ENCODE measurements around the gene HS2ST1. TPM values are rescaled to one million over a fixed set of nuclear protein-coding genes. Genes with fewer than 3 reads are reported as not detected.
A peak's percentile ranks its signal among the peaks of the same experiment; 100 is the strongest.

The HS2ST1 gene
- total and polyA plus RNA-seq, 11 donors: 3.4 to 20.3 (median 13.6) TPM

DNA sequence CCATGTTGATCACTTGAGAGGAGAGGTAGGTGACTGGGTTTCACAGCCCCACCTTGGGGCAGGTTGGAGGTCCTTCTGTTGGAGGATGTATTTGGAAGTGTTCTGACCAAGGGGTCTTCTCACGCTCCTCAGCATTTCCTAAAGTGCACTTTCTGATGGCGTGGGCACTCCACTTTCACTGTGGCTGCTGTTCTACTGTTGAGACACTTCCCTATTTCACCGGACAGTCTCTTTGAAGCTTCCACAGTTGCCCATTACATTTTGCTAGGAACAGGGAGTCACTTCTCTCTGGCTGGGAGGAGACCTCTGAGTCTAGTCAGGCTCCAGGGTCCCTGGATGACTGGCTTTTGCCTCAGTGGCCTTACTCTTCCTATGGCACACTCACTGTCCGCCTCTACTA is 234.2 kb downstream of the HS2ST1 start:
- H3K36me3 ChIP-seq: peaks cover 0 to 5% (median 0%) of the 10 kb centered on the region in 9 donors
- peaks cover 0 to 42% (median 11%) of the 10 kb centered on the region in 12 donors for H3K4me1 ChIP-seq
- TF ChIP-seq CTCF (IDR thresholded peaks at IDR 0.05): no peak
- TF ChIP-seq POLR2A (IDR thresholded peaks at IDR 0.05): no peak
- no peaks in the 10 kb centered on the region for H3K9me3 ChIP-seq
- intact Hi-C loops (cut with DNase I): no loop called here
- 93 to 95% (median 93%) methylated on average over 4 of the region's 4 CpGs for WGBS, 4 donors
- DNase-seq (no peak), ATAC-seq (no peak)
- no peak overlapping the region for H3K4me3 ChIP-seq
- peak overlapping the region in 7 of 12 donors; percentile 20 to 45 (median 30) for H3K27ac ChIP-seq
- no peaks in the 10 kb centered on the region for H3K27me3 ChIP-seq

- Histone ChIP-seq H3K4me3 (no peak overlapping the region), H3K27ac (peak overlapping the region in 7 of 12 donors; percentile 11 to 45 (median 21)), H3K27me3 (no peaks in the 10 kb centered on the region), H3K4me1 (peaks cover 0 to 42% (median 11%) of the 10 kb centered on the region in 12 donors), H3K9me3 (no peaks in the 10 kb centered on the region), H3K36me3 (peaks cover 0 to under 1% (median 0%) of the 10 kb centered on the region in 9 donors)
- no peak for TF ChIP-seq CTCF (IDR thresholded peaks at IDR 0.05)
- TF ChIP-seq POLR2A (IDR thresholded peaks at IDR 0.05): no peak
- 70 to 77% (median 77%) methylated on average over 7 of the region's 7 CpGs for WGBS, 4 donors
- peak in 1 of 4 donors; percentile 30 for ATAC-seq
- intact Hi-C loops (cut with DNase I): loop anchor here in 7 of 10 donors (5.0 to 10.0 kb wide), 8 partner anchors 125 to 1153 kb away; partner anchors contain the start of gene LMO4 (in 3 of the 7)
- DNase-seq: no peak
Observed at GRCh38 chr1:87149241-87150041, 235.0 kb downstream of the HS2ST1 start.

DNA sequence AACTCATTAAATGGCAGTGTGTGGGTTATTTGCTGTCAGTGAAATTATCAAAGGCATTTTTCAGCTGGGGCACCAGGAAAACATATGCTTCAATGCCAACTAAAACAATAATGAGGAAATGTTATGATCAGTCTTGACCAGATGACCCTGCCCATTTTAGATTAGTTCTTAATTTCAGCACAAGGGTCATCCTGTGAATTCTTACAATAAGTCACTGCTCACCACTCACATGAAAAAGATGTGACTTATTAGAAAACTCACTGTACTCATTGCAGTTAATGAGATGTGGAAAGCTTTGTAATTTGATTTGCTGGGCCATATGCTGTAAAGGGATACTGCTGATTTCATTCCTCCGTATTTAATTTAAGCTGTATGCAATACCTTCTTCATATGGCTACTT is 235.7 kb downstream of the HS2ST1 start:
- no peak for DNase-seq
- ATAC-seq: no peak
- peaks cover 0 to 42% (median 11%) of the 10 kb centered on the region in 12 donors for H3K4me1 ChIP-seq
- H3K27me3 ChIP-seq: no peaks in the 10 kb centered on the region
- intact Hi-C loops (cut with DNase I): loop anchor here in 7 of 10 donors (5.0 to 10.0 kb wide), 8 partner anchors 125 to 1152 kb away; partner anchors contain the start of gene LMO4 (in 3 of the 7)
- no peak for TF ChIP-seq POLR2A (IDR thresholded peaks at IDR 0.05)
- TF ChIP-seq CTCF (IDR thresholded peaks at IDR 0.05): no peak
- no peak overlapping the region for H3K4me3 ChIP-seq
- 81 to 88% (median 83%) methylated on average over 1 of the region's 1 CpG for WGBS, 4 donors
- no peaks in the 10 kb centered on the region for H3K9me3 ChIP-seq
- peak overlapping the region in 5 of 12 donors; percentile 11 to 45 (median 21) for H3K27ac ChIP-seq
- H3K36me3 ChIP-seq: no peaks in the 10 kb centered on the region
